ENCODE measurements around the gene SLC27A1.

DNA sequence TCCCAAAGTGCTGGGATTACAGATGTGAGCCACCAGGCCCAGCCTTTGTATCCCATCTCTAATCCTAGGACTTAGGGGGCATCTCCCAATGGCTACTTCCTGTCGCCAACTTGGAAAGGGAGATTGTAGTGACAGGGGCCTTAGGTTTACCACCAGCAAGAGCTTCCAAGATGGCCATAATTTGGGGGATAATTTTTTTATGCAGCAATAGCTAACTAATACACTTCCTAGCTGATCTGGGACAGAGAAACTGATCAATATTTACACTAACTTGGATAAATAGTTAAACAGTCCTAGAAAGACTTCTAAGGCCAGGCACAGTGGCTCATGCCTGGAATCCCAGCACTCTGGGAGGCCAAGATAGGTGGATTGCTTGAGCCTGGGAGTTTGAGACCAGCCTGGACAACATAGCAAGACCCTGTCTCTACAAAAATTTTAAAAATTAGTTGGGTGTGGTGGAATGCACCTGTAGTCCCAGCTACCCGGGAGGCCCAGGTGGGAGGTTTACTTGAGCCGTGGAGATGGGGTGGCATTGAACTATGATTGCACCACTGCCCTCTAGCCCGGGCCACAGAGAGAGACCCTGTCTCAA is 79.8 kb downstream of the SLC27A1 start:
- TF ChIP-seq, protein P1, sequence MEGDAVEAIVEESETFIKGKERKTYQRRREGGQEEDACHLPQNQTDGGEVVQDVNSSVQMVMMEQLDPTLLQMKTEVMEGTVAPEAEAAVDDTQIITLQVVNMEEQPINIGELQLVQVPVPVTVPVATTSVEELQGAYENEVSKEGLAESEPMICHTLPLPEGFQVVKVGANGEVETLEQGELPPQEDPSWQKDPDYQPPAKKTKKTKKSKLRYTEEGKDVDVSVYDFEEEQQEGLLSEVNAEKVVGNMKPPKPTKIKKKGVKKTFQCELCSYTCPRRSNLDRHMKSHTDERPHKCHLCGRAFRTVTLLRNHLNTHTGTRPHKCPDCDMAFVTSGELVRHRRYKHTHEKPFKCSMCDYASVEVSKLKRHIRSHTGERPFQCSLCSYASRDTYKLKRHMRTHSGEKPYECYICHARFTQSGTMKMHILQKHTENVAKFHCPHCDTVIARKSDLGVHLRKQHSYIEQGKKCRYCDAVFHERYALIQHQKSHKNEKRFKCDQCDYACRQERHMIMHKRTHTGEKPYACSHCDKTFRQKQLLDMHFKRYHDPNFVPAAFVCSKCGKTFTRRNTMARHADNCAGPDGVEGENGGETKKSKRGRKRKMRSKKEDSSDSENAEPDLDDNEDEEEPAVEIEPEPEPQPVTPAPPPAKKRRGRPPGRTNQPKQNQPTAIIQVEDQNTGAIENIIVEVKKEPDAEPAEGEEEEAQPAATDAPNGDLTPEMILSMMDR (IDR thresholded peaks at IDR 0.05) = no peak
- TF ChIP-seq TCF7 (CRISPR knock-in tag; IDR thresholded peaks at IDR 0.05; ENCODE audit: low read depth) = no peak
- TF ChIP-seq NFATC4 (CRISPR knock-in tag; IDR thresholded peaks at IDR 0.05) = no peak
- TF ChIP-seq, protein P2, sequence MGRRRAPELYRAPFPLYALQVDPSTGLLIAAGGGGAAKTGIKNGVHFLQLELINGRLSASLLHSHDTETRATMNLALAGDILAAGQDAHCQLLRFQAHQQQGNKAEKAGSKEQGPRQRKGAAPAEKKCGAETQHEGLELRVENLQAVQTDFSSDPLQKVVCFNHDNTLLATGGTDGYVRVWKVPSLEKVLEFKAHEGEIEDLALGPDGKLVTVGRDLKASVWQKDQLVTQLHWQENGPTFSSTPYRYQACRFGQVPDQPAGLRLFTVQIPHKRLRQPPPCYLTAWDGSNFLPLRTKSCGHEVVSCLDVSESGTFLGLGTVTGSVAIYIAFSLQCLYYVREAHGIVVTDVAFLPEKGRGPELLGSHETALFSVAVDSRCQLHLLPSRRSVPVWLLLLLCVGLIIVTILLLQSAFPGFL (CRISPR knock-in tag; IDR thresholded peaks at IDR 0.05; ENCODE audit: borderline replicate concordance) = no peak
- TF ChIP-seq, protein P3, sequence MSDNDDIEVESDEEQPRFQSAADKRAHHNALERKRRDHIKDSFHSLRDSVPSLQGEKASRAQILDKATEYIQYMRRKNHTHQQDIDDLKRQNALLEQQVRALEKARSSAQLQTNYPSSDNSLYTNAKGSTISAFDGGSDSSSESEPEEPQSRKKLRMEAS (CRISPR knock-in tag; IDR thresholded peaks at IDR 0.05) = no peak
- no peak for TF ChIP-seq CREB1 (CRISPR knock-in tag; IDR thresholded peaks at IDR 0.05)
- no peak for TF ChIP-seq CREM (CRISPR knock-in tag; IDR thresholded peaks at IDR 0.05)
- TF ChIP-seq ATF3 (CRISPR knock-in tag; conservative IDR thresholded peaks at IDR 0.05) = no peak
- no peak for TF ChIP-seq ZNF138 (CRISPR knock-in tag; conservative IDR thresholded peaks at IDR 0.05)
- TF ChIP-seq TEAD4 (CRISPR knock-in tag; IDR thresholded peaks at IDR 0.05) = no peak
- no peak for TF ChIP-seq ELF4 (CRISPR knock-in tag; IDR thresholded peaks at IDR 0.05; ENCODE audit: low read depth)
- no peak for TF ChIP-seq ERG (CRISPR knock-in tag; IDR thresholded peaks at IDR 0.05)
- TF ChIP-seq, protein P4, sequence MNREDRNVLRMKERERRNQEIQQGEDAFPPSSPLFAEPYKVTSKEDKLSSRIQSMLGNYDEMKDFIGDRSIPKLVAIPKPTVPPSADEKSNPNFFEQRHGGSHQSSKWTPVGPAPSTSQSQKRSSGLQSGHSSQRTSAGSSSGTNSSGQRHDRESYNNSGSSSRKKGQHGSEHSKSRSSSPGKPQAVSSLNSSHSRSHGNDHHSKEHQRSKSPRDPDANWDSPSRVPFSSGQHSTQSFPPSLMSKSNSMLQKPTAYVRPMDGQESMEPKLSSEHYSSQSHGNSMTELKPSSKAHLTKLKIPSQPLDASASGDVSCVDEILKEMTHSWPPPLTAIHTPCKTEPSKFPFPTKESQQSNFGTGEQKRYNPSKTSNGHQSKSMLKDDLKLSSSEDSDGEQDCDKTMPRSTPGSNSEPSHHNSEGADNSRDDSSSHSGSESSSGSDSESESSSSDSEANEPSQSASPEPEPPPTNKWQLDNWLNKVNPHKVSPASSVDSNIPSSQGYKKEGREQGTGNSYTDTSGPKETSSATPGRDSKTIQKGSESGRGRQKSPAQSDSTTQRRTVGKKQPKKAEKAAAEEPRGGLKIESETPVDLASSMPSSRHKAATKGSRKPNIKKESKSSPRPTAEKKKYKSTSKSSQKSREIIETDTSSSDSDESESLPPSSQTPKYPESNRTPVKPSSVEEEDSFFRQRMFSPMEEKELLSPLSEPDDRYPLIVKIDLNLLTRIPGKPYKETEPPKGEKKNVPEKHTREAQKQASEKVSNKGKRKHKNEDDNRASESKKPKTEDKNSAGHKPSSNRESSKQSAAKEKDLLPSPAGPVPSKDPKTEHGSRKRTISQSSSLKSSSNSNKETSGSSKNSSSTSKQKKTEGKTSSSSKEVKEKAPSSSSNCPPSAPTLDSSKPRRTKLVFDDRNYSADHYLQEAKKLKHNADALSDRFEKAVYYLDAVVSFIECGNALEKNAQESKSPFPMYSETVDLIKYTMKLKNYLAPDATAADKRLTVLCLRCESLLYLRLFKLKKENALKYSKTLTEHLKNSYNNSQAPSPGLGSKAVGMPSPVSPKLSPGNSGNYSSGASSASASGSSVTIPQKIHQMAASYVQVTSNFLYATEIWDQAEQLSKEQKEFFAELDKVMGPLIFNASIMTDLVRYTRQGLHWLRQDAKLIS (CRISPR knock-in tag; IDR thresholded peaks at IDR 0.05; ENCODE audit: borderline replicate concordance) = no peak
- TF ChIP-seq FOXK1 (CRISPR knock-in tag; IDR thresholded peaks at IDR 0.05) = no peak

Measured in WTC11 (cell line).